K562 (cell line): Measurements from ENCODE around the gene CEP250. TPM values are rescaled to one million over a fixed set of nuclear protein-coding genes. Genes with fewer than 3 reads are reported as not detected.

Experiments
- ATF2 ChIP-seq: sonication (generic); formaldehyde crosslinking; IDR thresholded peaks from 2 replicates; pipeline ENCODE4 v1.8.1; 2022; ENCODE audit warnings: missing genetic modification reagents
- CBX3 ChIP-seq, 2 experiments: IDR thresholded peaks; 1 replicate in 1 of 2; 2 replicates in 1 of 2; pipeline ENCODE4 v1.6.1; 2012; ENCODE audit warnings: inconsistent platforms in 2 of 2, low read length in 2 of 2, borderline replicate concordance in 1 of 2, control low read depth in 1 of 2
- EWSR1 ChIP-seq: fragments of 450-650 bp; IDR thresholded peaks from 2 replicates; pipeline ENCODE4 v1.6.1; 2018; ENCODE audit warnings: borderline replicate concordance, mild to moderate bottlenecking, low read depth, moderate library complexity; ENCODE audit not compliant: partially characterized antibody
- GABPA ChIP-seq: fragments of 200-800 bp; sonication (Bioruptor generic); conservative IDR thresholded peaks from 2 replicates; pipeline ENCODE4 v1.6.1; 2016; ENCODE audit warnings: low read depth, missing genetic modification characterization, missing compliant biosample characterization
- GATAD2B ChIP-seq: fragments of 450-650 bp; IDR thresholded peaks from 2 replicates; pipeline ENCODE4 v1.6.1; 2017; ENCODE audit warnings: mild to moderate bottlenecking, borderline replicate concordance
- LCOR ChIP-seq: sonication (generic); formaldehyde crosslinking; IDR thresholded peaks from 2 replicates; pipeline ENCODE4 v1.8.0; 2022; ENCODE audit warnings: mild to moderate bottlenecking, missing genetic modification reagents
- MCM3 ChIP-seq: fragments of 450-650 bp; IDR thresholded peaks from 2 replicates; pipeline ENCODE4 v1.6.1; 2016
- RERE ChIP-seq: sonication (generic); formaldehyde crosslinking; IDR thresholded peaks from 2 replicates; pipeline ENCODE4 v1.8.0; 2023; ENCODE audit warnings: missing genetic modification reagents, mild to moderate bottlenecking, borderline replicate concordance
- ZKSCAN1 ChIP-seq: fragments of 150-350 bp; IDR thresholded peaks from 2 replicates; pipeline ENCODE4 v1.6.1; 2016; ENCODE audit warnings: low read depth, low read length
- ZNF589 ChIP-seq: fragments of 200-800 bp; sonication (Bioruptor generic); IDR thresholded peaks from 2 replicates; pipeline ENCODE4 v1.6.1; 2016; ENCODE audit warnings: low read depth, missing genetic modification characterization, missing compliant biosample characterization
- polyA plus RNA-seq, 8 experiments: library from polyadenylated mRNA; depleted of rRNA in 4 of 8; stranded (reverse) in 5 of 8; unstranded in 3 of 8; fragments of >200 nt; fragmentation: Nextera tagmentation in 2 of 8; fragmentation: Illumina TruSeq in 1 of 8; extraction: Ambion mirVana in 2 of 8; extraction: Trizol in 1 of 8; gene quantifications; 2 replicates each; pipeline versions ENCODE4 v1.2.1 to v1.2.3, GENCODE V29; 2011 to 2014; ENCODE audit warnings: inconsistent platforms in 1 of 8, missing spikeins in 1 of 8
- total RNA-seq, 7 experiments: library from RNA; depleted of rRNA in 6 of 7; stranded (reverse); fragments of >200 nt in 6 of 7; fragmentation: Illumina TruSeq in 2 of 7; extraction: Trizol in 2 of 7; gene quantifications; 2 replicates each; pipeline versions ENCODE4 v1.2.1 to v1.2.3, GENCODE V29; 2011 to 2021; ENCODE audit warnings: low replicate concordance in 1 of 7

CEP250 gene
- total and polyA plus RNA-seq, 9 of the 15 experiments (the other 6 are each of a cell fraction or from before 2014, with no cell fraction given) = 2.5 to 41.9 (median 20.5) TPM

GRCh38 chr20:35502352-35502751 lies 47.0 kb downstream of the CEP250 start (continued):
- no peak for TF ChIP-seq ZKSCAN1
- TF ChIP-seq GATAD2B = no peak
- no peak for TF ChIP-seq ZNF589 (CRISPR knock-in tag)
- TF ChIP-seq GABPA = no peak
- TF ChIP-seq MCM3 = no peak
- no peak for TF ChIP-seq EWSR1
- no peak for TF ChIP-seq RERE (CRISPR knock-in tag)
- no peak for TF ChIP-seq ATF2
- TF ChIP-seq CBX3 (IDR thresholded peaks at IDR 0.05; ENCODE audit: borderline replicate concordance in 1 of 2, low read length in 2 of 2) = no peak
- TF ChIP-seq LCOR (CRISPR knock-in tag) = no peak
